ENCODE data around the gene EHMT2.
"Not testable (repeated sequence)": the region's sequence is repeated elsewhere in the genome, so short reads cannot be mapped to it uniquely, and the experiment has no call there.

The EHMT2 gene

DNA sequence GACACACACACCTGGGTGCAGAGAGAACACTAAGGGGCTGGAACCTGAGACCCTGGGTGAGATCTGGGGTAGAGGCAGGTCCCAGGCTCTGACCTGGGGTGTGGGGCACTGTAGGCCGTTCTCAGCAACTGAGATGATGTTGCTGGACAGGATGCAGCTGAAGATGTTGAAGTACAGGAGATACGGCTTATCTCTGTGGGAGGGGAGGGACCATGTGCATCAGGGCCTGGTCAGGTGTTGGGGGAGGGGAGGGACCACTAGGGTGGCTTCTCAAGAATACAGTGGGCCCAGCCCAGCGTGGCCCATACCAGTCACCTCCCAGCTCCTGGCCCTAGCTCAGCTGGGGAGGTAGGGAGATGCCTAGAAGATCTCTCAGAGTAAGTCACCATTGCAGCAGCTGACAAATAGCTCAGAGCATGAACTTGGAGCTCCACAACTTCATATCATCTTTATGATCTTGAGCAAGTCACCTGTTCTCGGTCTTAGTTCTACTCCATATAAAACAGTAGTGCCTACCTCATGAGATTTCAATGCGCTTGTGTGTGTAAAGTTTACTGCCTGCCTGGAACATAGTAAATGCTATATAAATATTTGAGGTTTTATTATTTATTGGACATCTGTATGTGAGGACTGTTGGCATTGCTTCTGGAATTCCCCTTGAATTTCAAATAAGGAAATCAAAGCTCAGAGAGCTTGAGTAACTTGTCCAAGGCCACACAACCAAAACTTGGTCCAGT lies 22.5 kb downstream of the EHMT2 start:
- Mint-ChIP-seq H3K4me1 (ENCODE audit: low read depth) (no peaks in the 10 kb centered on the region), H3K36me3 (no peaks in the 10 kb centered on the region), H3K27ac (no peak overlapping the region), H3K27me3 (no peaks in the 10 kb centered on the region), H3K9me3 (ENCODE audit: low read depth) (no peaks in the 10 kb centered on the region), H3K4me3 (no peak overlapping the region)

DNA sequence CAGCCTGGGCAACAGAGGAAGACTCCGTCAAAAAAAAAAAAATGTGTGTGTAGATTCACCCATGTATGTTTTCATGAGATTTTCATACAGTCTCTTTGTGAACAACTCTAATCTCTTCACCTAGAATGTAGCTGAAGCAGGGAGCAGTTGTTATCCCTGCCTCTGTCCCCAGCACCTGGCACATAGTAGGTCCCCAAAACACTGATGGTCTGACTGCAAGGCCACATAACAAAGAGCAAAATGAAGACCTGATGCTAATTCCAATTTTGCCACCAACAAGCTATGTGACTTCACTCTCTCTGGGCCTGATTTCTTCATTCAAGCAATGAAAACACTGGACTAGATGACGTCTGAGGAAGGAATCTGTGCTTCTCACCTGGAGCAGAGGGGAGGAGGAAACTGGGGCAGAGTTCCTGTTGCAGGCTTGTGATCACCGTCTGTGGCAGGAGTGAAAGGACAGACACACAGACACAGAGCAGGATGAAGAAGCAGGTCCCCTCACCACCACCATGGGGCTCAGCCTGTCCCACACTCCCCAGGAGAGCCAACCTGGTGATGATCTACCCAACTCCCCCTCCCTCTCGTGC lies 23.3 kb downstream of the EHMT2 start:
- Mint-ChIP-seq H3K9me3 (ENCODE audit: low read depth) (no peaks in the 10 kb centered on the region), H3K36me3 (no peaks in the 10 kb centered on the region), H3K27ac (no peak overlapping the region), H3K4me3 (no peak overlapping the region), H3K4me1 (ENCODE audit: low read depth) (no peaks in the 10 kb centered on the region), H3K27me3 (no peaks in the 10 kb centered on the region)

DNA sequence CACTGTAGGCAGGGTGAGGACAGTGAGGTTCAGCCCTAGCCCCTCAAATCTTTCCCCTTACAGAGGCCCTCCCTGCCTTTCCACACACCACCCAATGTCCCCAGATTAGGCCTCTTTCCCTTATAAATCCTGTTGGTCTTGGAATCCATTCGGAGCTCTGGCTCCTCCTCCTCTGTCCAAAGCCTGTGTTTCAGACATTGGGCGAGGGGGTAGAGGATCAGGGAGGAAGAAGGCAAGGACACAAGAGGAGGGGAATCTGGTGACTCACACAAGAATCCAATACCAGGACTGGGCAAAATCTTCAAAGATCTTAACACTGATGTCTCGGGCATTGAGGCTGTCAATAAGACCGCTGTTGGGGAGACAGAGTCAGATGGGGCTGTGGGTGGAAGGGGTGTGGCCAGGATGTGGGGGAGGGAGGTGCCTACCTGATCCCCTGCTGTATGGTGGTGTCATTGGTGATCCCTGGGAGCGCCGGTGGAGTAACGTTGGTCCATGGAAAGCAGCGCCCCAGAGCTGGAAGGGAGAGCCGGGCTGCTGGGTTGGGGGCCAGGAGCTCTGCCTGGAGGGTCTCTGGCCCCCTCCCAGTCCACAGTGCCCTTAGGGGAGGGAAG lies 26.3 kb downstream of the EHMT2 start:
- Mint-ChIP-seq H3K27ac (no peak overlapping the region), H3K9me3 (ENCODE audit: low read depth) (no peaks in the 10 kb centered on the region), H3K27me3 (no peaks in the 10 kb centered on the region), H3K36me3 (no peaks in the 10 kb centered on the region), H3K4me1 (ENCODE audit: low read depth) (no peaks in the 10 kb centered on the region), H3K4me3 (no peak overlapping the region)

DNA sequence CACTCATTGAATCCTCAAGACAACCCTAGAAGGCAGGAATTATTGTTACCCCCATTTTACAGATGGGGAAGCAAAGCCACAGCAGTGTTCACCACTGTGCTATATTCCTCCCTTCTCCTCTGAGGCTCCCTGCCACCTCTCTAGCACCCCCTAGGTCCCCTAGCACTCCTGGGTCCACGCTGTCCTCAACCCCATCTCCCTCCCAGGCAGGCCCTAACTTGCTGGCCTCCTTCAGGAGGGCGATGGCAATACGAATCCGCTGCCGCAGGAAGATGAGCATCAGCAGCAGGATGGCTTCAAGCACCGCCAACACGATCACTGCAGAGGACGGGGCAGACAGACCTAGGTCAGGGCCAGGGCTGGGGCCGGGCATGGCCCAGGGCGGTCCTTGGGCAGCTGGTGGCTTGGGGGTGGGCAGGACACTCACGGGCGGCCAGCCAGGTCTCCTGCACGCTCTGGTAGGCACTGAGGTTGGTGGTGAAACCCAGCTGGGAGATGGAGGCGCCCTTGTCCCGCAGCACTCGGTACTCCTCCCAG lies 27.0 kb downstream of the EHMT2 start:
- Mint-ChIP-seq H3K36me3 (no peaks in the 10 kb centered on the region), H3K9me3 (ENCODE audit: low read depth) (no peaks in the 10 kb centered on the region), H3K27ac (no peak overlapping the region), H3K4me1 (ENCODE audit: low read depth) (no peaks in the 10 kb centered on the region), H3K4me3 (no peak overlapping the region), H3K27me3 (no peaks in the 10 kb centered on the region)

DNA sequence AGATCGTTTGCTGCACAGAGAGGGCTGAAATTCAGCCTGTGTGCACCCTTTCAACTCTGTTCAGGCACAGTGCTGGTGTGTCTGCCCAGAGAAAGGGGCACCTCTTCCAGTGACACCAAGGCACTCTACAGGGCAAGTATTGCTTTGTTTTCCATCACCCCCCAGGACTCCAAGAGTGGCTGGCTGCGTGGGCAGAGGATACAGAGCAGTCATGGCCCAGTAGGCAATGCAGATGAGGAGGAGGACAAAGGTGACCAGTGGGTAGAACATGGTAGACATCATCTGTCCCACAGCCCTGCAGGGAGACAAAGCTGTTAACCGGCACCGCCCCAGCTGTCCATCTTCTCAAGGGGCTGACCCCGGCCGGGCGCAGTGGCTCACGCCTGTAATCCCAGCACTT lies 28.2 kb downstream of the EHMT2 start:
- no peaks in the 10 kb centered on the region for H3K4me1 Mint-ChIP-seq (ENCODE audit: low read depth)
- no peaks in the 10 kb centered on the region for H3K9me3 Mint-ChIP-seq (ENCODE audit: low read depth)
- no peak overlapping the region for H3K27ac Mint-ChIP-seq
- no peak overlapping the region for H3K4me3 Mint-ChIP-seq
- H3K27me3 Mint-ChIP-seq: no peaks in the 10 kb centered on the region
- no peaks in the 10 kb centered on the region for H3K36me3 Mint-ChIP-seq

DNA sequence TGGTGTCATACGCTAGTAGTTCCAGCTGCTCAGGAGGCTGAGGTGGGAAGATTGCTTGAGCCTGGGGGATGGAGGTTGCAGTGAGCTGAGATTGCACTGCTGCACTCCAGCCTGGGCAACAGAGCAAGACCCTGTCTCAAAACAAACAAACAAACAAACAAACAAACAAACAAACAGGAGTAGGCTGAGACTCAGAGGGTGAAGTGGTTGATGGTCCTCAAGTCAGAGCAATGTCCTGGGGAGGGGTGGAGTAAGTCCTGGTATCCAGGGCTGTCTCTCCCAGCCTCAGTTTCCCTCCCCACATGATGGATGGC lies 28.9 kb downstream of the EHMT2 start:
- H3K4me3 Mint-ChIP-seq; H3K36me3 Mint-ChIP-seq; H3K27ac Mint-ChIP-seq; H3K4me1 Mint-ChIP-seq (ENCODE audit: low read depth); H3K27me3 Mint-ChIP-seq; H3K9me3 Mint-ChIP-seq (ENCODE audit: low read depth): not testable (repeated sequence)

DNA sequence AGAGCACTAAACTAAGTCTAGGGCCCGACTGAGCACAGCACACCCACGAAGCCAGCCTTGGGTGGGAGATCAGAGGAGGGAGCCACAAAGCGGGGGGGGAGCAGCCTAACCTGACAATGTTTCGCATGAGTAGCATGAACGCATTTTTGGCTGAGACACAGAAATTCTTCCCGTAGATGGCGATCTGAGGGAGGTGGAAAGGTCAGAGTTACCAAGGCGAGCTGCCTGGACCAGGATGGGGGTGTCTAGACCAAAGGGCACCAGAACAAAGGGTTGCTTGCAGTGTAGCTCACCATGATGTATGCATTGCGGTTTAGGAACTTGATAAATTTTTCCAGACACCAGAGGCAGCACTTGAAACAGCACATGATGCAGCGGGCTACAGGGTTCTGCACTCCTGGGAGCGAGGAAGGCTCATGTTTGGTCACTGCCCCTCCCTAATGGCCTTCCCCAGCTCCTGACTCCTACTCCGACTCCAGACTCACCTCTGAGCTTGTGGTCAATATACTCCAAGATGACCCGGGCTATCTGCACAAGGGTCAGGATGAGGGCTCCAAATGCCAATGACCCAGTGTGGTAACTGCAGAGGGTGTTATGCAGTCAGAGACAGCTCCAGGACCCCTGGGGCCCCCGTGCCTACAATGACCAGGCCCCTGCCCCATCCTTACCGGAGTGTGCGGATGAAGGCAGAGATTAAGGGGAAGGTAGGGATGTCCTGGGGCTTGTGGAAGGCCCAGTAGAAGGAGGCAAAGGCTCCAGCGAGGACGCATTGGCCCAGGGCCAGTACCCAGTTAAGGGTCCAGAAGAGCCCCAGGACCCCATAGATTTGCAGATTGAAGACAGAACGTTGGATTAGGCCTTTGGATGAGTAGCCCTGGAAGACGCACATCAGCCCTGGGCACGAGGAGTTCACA lies 32.0 kb downstream of the EHMT2 start:
- Mint-ChIP-seq H3K27me3 (no peaks in the 10 kb centered on the region), H3K36me3 (no peaks in the 10 kb centered on the region), H3K4me3 (peak overlapping the region; percentile 27), H3K9me3 (ENCODE audit: low read depth) (no peaks in the 10 kb centered on the region), H3K27ac (no peak overlapping the region), H3K4me1 (ENCODE audit: low read depth) (peaks cover 19% of the 10 kb centered on the region)

DNA sequence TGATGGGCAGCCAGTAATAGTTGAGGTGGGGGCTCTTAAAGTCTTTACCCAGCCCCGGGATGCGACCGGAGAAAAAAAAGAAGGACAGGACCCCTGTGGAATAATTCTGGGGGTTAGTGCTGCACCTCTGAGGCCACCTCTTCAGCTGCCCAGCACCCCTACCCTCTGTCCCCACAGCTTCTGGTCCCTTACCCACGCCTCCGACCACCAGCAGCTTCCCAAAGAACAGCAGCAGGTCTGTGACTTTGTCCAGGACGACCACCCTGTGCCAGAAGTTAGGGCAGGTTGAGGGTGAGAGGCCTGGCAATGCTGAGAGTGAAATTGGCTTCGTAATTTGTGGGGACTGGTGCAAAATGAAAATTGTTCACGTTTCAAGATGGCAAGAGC lies 32.7 kb downstream of the EHMT2 start:
- Mint-ChIP-seq H3K27me3 (no peaks in the 10 kb centered on the region), H3K9me3 (ENCODE audit: low read depth) (no peaks in the 10 kb centered on the region), H3K4me1 (ENCODE audit: low read depth) (peaks cover 21% of the 10 kb centered on the region), H3K27ac (no peak overlapping the region), H3K4me3 (peak overlapping the region; percentile 27), H3K36me3 (no peaks in the 10 kb centered on the region)

DNA sequence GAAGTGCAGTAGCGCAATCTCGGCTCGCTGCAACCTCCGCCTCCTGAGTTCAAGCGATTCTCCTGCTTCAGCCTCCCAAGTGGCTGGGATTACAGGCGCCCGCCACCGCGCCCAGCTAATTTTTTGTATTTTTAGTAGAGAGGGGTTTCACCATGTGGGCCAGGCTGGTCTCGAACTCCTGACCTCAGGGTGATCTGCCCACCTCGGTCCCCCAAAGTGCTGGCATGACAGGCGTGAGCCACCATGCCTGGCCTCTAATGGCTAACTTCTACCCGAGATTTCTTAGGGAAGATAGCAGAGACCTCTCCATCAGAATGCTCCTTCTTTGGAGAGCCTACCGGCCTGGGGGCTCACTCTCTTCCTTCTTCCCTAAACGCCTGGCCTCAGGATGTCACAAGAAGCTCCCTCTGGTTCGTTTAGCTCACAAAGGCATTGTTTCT lies 33.4 kb downstream of the EHMT2 start:
- not testable (repeated sequence) for H3K27me3 Mint-ChIP-seq; H3K36me3 Mint-ChIP-seq; H3K9me3 Mint-ChIP-seq (ENCODE audit: low read depth)
- H3K4me1 Mint-ChIP-seq (ENCODE audit: low read depth): peaks cover 21% of the 10 kb centered on the region
- peak overlapping the region; percentile 90 for H3K27ac Mint-ChIP-seq
- peak overlapping the region; percentile 94 for H3K4me3 Mint-ChIP-seq

DNA sequence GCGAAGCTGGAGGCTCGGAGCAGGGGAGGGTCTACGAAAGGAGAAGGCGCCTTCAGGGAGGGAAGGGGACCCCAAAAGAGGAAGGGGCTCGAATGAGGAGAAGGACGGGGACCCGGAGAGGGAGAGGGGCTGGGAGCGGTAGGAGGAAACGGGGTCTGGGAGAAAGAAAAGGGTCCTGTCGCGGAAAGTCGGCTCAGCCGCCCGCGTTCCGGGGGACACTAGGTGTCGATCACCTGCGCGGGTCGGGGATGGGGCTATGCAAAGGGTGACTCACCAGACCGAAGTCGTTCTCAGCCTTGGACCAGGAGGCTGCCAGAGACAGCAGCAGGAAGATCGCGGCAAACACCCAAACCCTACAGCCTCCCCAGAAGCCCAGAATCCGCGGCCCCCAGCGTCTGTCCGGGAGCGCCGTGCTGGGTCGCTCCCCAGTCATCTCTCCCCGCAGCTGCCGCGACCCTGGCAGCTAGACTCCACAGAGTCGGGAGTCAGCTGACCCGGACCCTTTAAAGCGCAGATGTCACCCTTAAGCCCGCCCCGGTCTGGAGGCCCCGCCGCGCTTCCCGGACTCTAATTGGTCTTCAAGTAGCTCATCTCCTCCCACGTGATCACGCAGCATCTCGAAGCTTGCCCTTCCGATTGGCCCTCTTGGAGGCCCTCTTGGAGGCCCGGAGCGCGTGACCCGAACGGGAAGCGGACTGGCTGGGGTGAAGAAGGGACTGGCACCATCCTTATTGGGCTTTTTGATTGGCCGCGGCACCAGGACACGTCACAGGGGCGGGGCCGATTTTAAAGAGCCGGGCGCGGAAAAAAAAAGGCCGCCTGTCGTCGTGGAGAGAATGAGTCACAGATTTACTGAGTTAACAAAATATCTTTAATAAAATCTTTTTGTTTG lies 34.9 kb downstream of the EHMT2 start, which contains the start of gene NEU1:
Gene NEU1, minus strand, starts transcription at position 478 of the 892 bp plus-strand sequence. Its CDS starts 45 bp downstream, at position 433.
- Mint-ChIP-seq H3K27ac (peak within 1 kb of the TSS; percentile 90), H3K27me3 (no peaks in the 10 kb centered on the region), H3K9me3 (ENCODE audit: low read depth) (no peaks in the 10 kb centered on the region), H3K36me3 (no peaks in the 10 kb centered on the region), H3K4me3 (peak within 1 kb of the TSS; percentile 94), H3K4me1 (ENCODE audit: low read depth) (peaks cover 21% of the 10 kb centered on the region)

DNA sequence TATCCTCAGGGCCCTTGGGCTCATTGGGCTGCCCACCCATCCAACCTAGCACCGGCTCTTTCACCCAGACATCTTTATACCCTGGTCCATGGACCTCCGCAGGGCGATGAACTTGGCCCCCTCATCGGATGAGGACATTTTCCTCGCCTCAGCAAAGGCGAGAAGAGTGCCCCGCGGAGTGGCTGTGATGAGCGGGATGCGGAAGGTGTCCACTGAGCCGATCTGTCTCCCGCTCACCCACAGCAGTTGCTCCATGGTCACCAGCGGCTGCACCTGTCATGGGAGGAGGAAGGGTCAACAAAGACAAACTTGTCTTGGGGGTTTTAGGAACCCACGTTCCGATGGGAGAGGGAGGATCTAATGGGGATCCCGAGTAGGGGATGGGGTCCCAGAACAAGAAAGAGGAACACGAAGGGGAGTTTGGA lies 35.6 kb downstream of the EHMT2 start:
- Mint-ChIP-seq H3K4me1 (ENCODE audit: low read depth) (peaks cover 21% of the 10 kb centered on the region), H3K27me3 (no peaks in the 10 kb centered on the region), H3K27ac (peak overlapping the region; percentile 90), H3K4me3 (peak overlapping the region; percentile 94), H3K36me3 (peaks cover under 1% of the 10 kb centered on the region), H3K9me3 (ENCODE audit: low read depth) (no peaks in the 10 kb centered on the region)

DNA sequence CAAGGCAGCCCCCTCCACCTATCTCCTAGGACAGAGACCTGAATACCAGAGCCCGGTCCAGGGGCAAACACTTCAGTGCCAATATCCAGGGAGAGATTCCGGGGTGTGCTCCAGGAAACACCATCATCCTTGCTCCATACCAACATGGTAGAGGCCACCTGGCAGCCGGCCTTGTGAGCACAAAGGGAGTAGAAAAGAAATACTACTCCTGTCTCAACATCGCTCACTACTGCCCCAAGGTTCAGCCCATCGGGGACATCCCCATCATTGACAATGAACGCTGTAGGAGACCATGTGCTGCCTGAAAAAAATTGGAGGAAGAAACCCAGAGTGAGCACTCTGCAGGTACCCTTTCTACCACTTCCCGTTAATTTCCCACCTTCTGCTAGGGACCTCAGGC lies 36.3 kb downstream of the EHMT2 start:
- Mint-ChIP-seq H3K4me1 (ENCODE audit: low read depth) (peaks cover 21% of the 10 kb centered on the region), H3K36me3 (peaks cover 2% of the 10 kb centered on the region), H3K4me3 (peak overlapping the region; percentile 94), H3K9me3 (ENCODE audit: low read depth) (no peaks in the 10 kb centered on the region), H3K27ac (no peak overlapping the region), H3K27me3 (no peaks in the 10 kb centered on the region)

DNA sequence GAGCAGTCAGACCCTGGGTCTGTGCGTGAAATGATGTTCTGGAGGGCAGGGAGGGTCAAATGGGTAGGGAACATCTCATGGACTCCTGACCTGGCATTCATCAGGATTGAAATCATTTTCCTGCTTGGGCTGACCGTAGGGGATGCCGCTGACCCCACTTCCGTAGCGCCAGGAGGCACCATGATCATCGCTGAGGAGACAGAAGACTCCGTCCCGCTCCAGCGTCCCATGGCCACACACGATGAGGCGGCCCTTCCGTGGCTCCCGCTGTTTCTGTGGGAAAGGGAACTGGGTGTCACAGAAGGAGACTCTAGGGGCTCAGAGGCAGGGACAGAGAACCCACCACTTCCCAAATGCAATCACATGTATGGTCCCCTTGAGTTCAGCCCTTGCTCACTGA lies 37.1 kb downstream of the EHMT2 start:
- H3K9me3 Mint-ChIP-seq (ENCODE audit: low read depth): no peaks in the 10 kb centered on the region
- peaks cover 2% of the 10 kb centered on the region for H3K36me3 Mint-ChIP-seq
- H3K27me3 Mint-ChIP-seq: no peaks in the 10 kb centered on the region
- peaks cover 21% of the 10 kb centered on the region for H3K4me1 Mint-ChIP-seq (ENCODE audit: low read depth)
- H3K4me3 Mint-ChIP-seq: no peak overlapping the region
- no peak overlapping the region for H3K27ac Mint-ChIP-seq

DNA sequence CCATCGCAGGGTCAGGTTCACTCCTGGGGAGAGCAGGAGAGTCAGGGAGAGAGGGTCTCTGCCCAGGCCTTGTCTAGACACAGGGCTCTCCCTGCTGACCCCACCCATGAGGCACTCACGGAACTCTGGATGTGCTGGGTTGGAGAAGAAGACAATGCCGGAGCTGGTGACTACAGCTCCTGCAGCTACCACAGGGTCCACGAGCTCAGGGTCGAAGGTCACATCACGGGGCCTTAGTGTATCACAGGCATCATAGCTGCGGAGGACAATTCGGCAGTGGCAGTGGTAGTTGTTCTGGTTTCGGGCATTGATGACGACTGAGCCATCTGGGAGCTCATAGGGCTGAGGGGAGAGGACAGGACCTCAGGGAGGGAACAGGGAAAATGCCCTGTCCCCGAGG lies 37.6 kb downstream of the EHMT2 start:
- Mint-ChIP-seq H3K36me3 (peaks cover 2% of the 10 kb centered on the region), H3K27me3 (no peaks in the 10 kb centered on the region), H3K4me1 (ENCODE audit: low read depth) (peaks cover 21% of the 10 kb centered on the region), H3K27ac (no peak overlapping the region), H3K9me3 (ENCODE audit: low read depth) (no peaks in the 10 kb centered on the region), H3K4me3 (no peak overlapping the region)
